LNCAP (cell line): Measurements from ENCODE around the gene PIK3R6.

Experiments used
- CTCF ChIP-seq: fragments of 450-650 bp; IDR thresholded peaks from 2 replicates; pipeline ENCODE4 v1.5.1; 2017; ENCODE audit warnings: mild to moderate bottlenecking

The PIK3R6 gene

GRCh38 chr17:8820311-8821010, 47.0 kb downstream of the PIK3R6 start:
- TF ChIP-seq CTCF, result no peak

DNA sequence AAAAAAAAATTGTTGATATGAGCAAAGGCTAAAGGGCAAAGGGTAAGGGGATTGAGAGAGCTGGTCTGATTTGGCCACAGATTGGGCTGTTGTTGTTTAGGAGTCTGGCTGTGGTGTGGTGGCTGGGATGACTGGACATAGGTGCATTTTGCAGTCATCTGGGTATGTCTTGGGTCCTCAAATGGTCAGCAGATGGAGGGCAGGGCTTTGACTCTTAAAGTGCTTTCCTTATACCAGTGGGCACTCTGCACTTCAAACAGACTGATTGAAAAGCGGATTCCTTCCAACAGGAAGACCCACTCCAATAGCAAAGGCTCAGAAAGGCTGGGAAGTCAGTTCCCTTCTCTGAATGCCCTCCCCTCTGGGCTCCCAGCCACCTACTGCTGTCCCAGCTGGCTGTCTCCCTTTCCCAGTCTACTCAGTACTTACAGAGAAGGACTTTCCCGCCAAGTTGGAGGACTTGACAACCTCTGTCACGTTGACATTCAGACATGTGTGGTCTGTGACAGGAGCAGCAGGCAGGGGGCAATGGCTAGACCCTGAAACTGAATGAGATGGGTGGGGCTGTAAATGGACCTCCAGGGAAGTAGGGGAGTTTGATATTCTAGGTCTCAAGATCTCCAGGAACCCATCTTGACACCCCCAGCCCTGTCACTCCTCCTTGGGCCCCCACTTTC, 48.7 kb downstream of the PIK3R6 start:
- no peak for TF ChIP-seq CTCF

GRCh38 chr17:8818047-8818446, 49.4 kb downstream of the PIK3R6 start:
- no peak for TF ChIP-seq CTCF

DNA sequence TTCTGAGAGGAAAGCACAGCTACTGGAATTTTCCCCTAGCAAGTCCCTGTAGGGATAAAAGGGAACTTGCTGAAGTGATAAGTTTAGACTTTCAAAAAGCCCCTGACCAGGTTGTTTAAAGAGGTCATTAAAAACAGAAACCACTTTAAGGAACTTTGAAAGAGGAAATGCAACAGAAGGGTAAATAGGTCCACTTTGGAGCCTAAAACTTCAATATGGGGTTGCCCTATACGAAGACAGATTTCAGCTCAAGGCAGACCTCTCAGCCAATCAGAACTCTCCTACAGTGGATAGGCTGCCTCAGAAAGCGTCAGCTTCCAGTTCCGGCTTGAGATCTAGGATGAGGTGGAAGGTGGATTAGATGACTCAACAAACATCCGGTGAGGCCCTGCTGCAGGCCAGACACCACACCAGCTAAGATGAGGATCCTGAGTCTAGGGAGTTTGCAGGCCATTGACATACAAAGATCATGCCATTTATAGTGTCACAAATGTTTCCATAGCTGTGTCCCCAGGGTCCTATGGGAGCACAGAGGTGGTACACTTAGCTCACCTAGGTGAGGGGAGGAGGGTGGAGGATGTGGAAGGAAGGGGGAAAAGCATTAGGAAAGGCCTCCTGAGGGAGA, 60.4 kb downstream of the PIK3R6 start:
- TF ChIP-seq CTCF, result no peak

DNA sequence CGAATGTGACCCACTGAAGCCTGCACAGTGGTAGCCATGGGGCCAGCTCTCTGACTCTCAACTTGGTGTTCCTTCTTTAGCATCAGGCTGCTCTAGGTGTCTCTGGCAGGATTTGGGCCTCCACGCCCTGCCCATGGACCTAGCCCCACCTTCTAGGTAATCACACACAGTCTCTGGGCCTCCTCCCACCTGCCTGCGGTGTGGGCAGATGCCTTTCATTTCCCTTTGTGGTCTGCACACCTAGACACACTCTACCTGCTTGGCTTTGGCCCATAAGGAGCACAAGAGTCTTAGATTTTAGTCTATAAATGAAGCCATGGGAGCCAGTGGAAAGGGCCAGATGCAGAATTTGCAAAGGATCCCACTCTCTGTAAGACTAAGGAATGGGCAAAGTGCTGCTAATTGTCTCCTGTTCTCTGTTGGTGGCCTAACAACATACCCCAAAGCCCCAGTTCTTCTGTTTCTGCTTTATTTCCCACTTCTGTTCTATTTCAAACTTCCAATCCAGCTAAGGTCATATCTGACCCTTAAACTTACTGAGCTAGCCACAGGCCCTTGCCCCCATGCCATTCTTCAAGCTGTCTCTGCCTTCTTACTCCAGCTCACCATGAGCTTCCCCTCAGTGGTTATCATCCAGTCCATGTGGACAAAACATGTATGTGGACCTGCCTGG, 61.1 kb downstream of the PIK3R6 start:
- TF ChIP-seq CTCF, result no peak

DNA sequence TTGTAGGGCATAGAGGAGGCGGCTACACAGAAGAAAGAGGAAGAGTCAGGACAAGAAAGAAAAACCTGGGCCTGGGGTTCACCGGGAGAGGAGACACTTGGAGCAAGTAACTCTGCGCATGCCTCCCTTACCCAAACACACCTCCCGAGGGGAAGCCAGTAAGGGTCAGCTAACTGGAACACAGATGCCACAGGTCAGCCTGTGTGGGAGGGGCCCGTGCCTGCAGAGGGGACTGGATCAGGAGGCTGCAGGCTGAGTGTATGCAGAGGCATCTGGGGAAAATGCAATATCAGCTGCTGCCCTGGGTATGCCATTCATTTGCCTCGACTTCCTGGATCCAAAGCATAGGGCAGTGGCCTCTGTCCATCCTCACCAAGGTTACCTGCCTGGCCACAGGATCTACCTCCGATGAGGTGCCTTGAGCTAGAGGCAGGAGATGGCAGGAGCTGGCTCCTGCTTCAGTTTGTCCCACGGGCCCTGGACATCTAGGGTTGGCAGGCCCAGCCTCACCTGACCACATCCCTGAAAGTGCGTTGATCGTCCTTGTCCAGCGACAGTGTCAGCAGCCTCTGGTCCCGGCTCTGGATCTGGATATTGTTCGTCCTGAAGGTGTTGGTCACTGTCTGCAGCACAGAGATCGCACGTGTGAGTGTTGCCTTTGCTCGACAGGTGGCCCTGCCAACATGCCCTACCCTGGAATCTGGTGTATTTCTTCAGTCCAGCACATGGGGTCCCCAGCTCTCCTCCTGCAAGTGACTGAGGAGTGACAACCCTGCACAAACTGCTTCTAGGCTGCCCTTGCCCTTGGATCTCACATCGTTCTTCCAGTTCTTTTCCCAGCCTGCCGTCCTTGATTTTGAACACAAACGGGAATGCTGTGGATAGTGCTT, 63.7 kb downstream of the PIK3R6 start:
- no peak for TF ChIP-seq CTCF
